ENCODE data around the gene C11orf98. TPM values are rescaled to one million over a fixed set of nuclear protein-coding genes. Genes with fewer than 3 reads are reported as not detected.

Gene C11orf98
- total and polyA plus RNA-seq, 2 donors (not counting 3 experiments of a cell fraction or from before 2014, with no cell fraction given): 39.5 to 61.0 TPM

GRCh38 chr11:62706850-62707247 lies 41.8 kb upstream of the C11orf98 start:
- Histone ChIP-seq H3K4me2 (ENCODE audit: insufficient read depth, low read length) (peak overlapping the region; percentile 82), H3K79me2 (ENCODE audit: control insufficient read depth, insufficient read depth, low read length) (no peaks in the 10 kb centered on the region), H3K4me3 (replicated peaks in 1 of 3; ENCODE audit: insufficient read depth in 1 of 3, low read depth in 1 of 3, low read length in 3 of 3) (no peak overlapping the region), H4K20me1 (replicated peaks; ENCODE audit: control insufficient read depth, extremely low read depth, insufficient read depth, low read length) (no peaks in the 10 kb centered on the region), H3K9me1 (replicated peaks; ENCODE audit: control insufficient read depth, extremely low read depth, insufficient read depth, low read length) (no peaks in the 10 kb centered on the region), H2AFZ (ENCODE audit: low read depth, low read length) (peak overlapping the region; percentile 89), H3K27ac (ENCODE audit: insufficient read depth, low read depth, low read length) (no peak overlapping the region), H3K36me3 (ENCODE audit: control insufficient read depth in 2 of 2, extremely low read depth in 1 of 2, insufficient read depth in 2 of 2, low read length in 2 of 2) (peaks cover 2 to 7% of the 10 kb centered on the region in 2 experiments), H3K4me1 (ENCODE audit: control insufficient read depth, extremely low read depth, insufficient read depth, low read length) (peaks cover 25% of the 10 kb centered on the region), H3K27me3 (ENCODE audit: control insufficient read depth in 2 of 2, insufficient read depth in 2 of 2, low read length in 2 of 2) (no peaks in the 10 kb centered on the region), H3K9me3 (replicated peaks; ENCODE audit: control insufficient read depth, insufficient read depth, low read length) (no peaks in the 10 kb centered on the region), H3K9ac (replicated peaks; ENCODE audit: extremely low read depth, insufficient read depth, low read length) (no peak overlapping the region)
- FAIRE-seq (no peak), DNase-seq (ENCODE audit: low read depth, low spot score) (no peak)
- no peak for TF ChIP-seq GATA2 (IDR thresholded peaks at IDR 0.05; ENCODE audit: insufficient read depth, insufficient read length, low read depth, low read length)
- no TSS peak for BruUV-seq (replicated peaks)
- ChIA-PET CTCF (interaction anchor here (1.1 to 2.5 kb wide), 4 partner anchors 13 to 79 kb away, joined by 3 to 14 read pairs (median 4); partner anchors contain the start of genes C11orf98, CSKMT and HNRNPUL2), POLR2A (interaction anchor here (0.6 to 1.5 kb wide), 4 partner anchors 41 to 135 kb away, joined by 3 to 19 read pairs (median 5); partner anchors contain the start of genes C11orf98, CSKMT and TUT1)
- dilution Hi-C loops (cut with MboI; ENCODE audit: extremely low pct_ligation_motif_present, low sequenced_read_pairs) (no loop called here), intact Hi-C loops (cut with micrococcal nuclease) (loop anchor here (1.0 to 5.0 kb wide), 4 partner anchors 40 to 106 kb away; partner anchors contain the start of genes C11orf98, CSKMT, INTS5 and MTA2)

GRCh38 chr11:62705880-62706849 lies 41.2 kb upstream of the C11orf98 start:
- Histone ChIP-seq H3K9me1 (replicated peaks; ENCODE audit: control insufficient read depth, extremely low read depth, insufficient read depth, low read length) (no peaks in the 10 kb centered on the region), H3K4me2 (ENCODE audit: insufficient read depth, low read length) (peak overlapping the region; percentile 82), H3K27me3 (ENCODE audit: control insufficient read depth in 2 of 2, insufficient read depth in 2 of 2, low read length in 2 of 2) (no peaks in the 10 kb centered on the region), H3K79me2 (ENCODE audit: control insufficient read depth, insufficient read depth, low read length) (no peaks in the 10 kb centered on the region), H4K20me1 (replicated peaks; ENCODE audit: control insufficient read depth, extremely low read depth, insufficient read depth, low read length) (no peaks in the 10 kb centered on the region), H3K36me3 (ENCODE audit: control insufficient read depth in 2 of 2, extremely low read depth in 1 of 2, insufficient read depth in 2 of 2, low read length in 2 of 2) (peaks cover 2 to 3% of the 10 kb centered on the region in 2 experiments), H3K9me3 (replicated peaks; ENCODE audit: control insufficient read depth, insufficient read depth, low read length) (no peaks in the 10 kb centered on the region), H3K9ac (replicated peaks; ENCODE audit: extremely low read depth, insufficient read depth, low read length) (peak overlapping the region; percentile 65), H3K4me1 (ENCODE audit: control insufficient read depth, extremely low read depth, insufficient read depth, low read length) (peaks cover 25% of the 10 kb centered on the region), H3K27ac (ENCODE audit: insufficient read depth, low read depth, low read length) (peak overlapping the region; percentile 37), H3K4me3 (replicated peaks in 1 of 3; ENCODE audit: insufficient read depth in 1 of 3, low read depth in 1 of 3, low read length in 3 of 3) (peak overlapping the region; percentile 13 to 81 (median 41)), H2AFZ (ENCODE audit: low read depth, low read length) (peak overlapping the region; percentile 89)
- DNase-seq (ENCODE audit: low read depth, low spot score) (peak; percentile 95), FAIRE-seq (peak; percentile 96)
- TF ChIP-seq POLR2AphosphoS5 (IDR thresholded peaks at IDR 0.05; ENCODE audit: insufficient read depth, low read depth, low read length) (peak; percentile 85), POLR2A (IDR thresholded peaks at IDR 0.05; ENCODE audit: low read depth, low read length) (peak; percentile 49), GATA2 (IDR thresholded peaks at IDR 0.05; ENCODE audit: insufficient read depth, insufficient read length, low read depth, low read length) (no peak), CTCF (IDR thresholded peaks at IDR 0.05; ENCODE audit: extremely low read depth in 1 of 2, insufficient read depth in 1 of 2, low read depth in 1 of 2, low read length in 2 of 2) (no peak), EZH2 (IDR thresholded peaks at IDR 0.05; ENCODE audit: borderline replicate concordance, low read depth, low read length, severe bottlenecking) (no peak), FOS (IDR thresholded peaks at IDR 0.05; ENCODE audit: borderline replicate concordance, insufficient read depth, low read length) (peak; percentile 27), JUN (IDR thresholded peaks at IDR 0.05; ENCODE audit: borderline replicate concordance, insufficient read depth, insufficient read length, low read depth) (no peak)
- ChIA-PET POLR2A (interaction anchor here (0.7 to 1.5 kb wide), 3 partner anchors 41 to 135 kb away, joined by 3 to 19 read pairs (median 3); partner anchors contain the start of genes C11orf98, CSKMT and TUT1), CTCF (interaction anchor here (0.9 to 2.5 kb wide), 8 partner anchors 10 to 163 kb away, joined by 3 to 14 read pairs (median 4); partner anchors contain the start of genes C11orf98, CSKMT and HNRNPUL2)
- no TSS peak for BruUV-seq (replicated peaks)
- dilution Hi-C loops (cut with MboI; ENCODE audit: extremely low pct_ligation_motif_present, low sequenced_read_pairs) (no loop called here), intact Hi-C loops (cut with micrococcal nuclease) (loop anchor here (1.0 to 5.0 kb wide), 4 partner anchors 39 to 105 kb away; partner anchors contain the start of genes C11orf98, CSKMT, INTS5 and MTA2)

All from endothelial cell of umbilical vein (primary cell).